H1 (cell line): Measurements from ENCODE around the gene SIGLEC6. TPM values are rescaled to one million over a fixed set of nuclear protein-coding genes. Genes with fewer than 3 reads are reported as not detected.

Source experiments
- CTCF ChIA-PET: fragments of 300-600 bp; sonication (Branson Sonifier 250); formaldehyde crosslinking; loops from one replicate; lab custom pipeline; 2021; ENCODE audit not compliant: partially characterized antibody; lab: Charles Lee
- POLR2A ChIA-PET: fragments of 300-600 bp; sonication (Branson Sonifier 250); formaldehyde crosslinking; loops from one replicate; lab custom pipeline; 2021; ENCODE audit warnings: inconsistent platforms; ENCODE audit not compliant: partially characterized antibody; lab: Charles Lee
- DNase-seq, 2 experiments: peaks; one replicate each; pipeline versions ENCODE4 v3.0.0 to v3.0.0-alpha.2; 2010 to 2022; ENCODE audit warnings: low spot score in 2 of 2, low read depth in 1 of 2, mixed read lengths in 1 of 2
- FAIRE-seq: peaks from 2 replicates; lab custom pipeline; 2011; peaks lifted over from hg19 to GRCh38; lab: Jason Lieb, UNC
- H2AFZ ChIP-seq: 2 replicates; pipeline ENCODE4 v1.8.1; 2012; ENCODE audit warnings: low read length, inconsistent platforms
- H2AK5ac ChIP-seq: 2 replicates; pipeline ENCODE4 v1.6.1; 2013; ENCODE audit warnings: low read depth, low read length
- H2BK120ac ChIP-seq: replicated peaks from 2 replicates; pipeline ENCODE3; 2013; ENCODE audit warnings: low read depth, low read length, inconsistent platforms
- H2BK12ac ChIP-seq: 2 replicates; pipeline ENCODE4 v1.6.1; 2013; ENCODE audit warnings: low read depth, low read length
- H2BK15ac ChIP-seq: 2 replicates; pipeline ENCODE4 v1.6.1; 2013; ENCODE audit warnings: low read length
- H2BK20ac ChIP-seq: 2 replicates; pipeline ENCODE4 v1.6.1; 2013; ENCODE audit warnings: low read length
- H2BK5ac ChIP-seq: 2 replicates; pipeline ENCODE4 v1.6.1; 2013; ENCODE audit warnings: low read depth, low read length
- H3K14ac ChIP-seq: 2 replicates; pipeline ENCODE4 v1.6.1; 2013; ENCODE audit warnings: inconsistent platforms; ENCODE audit not compliant: insufficient read length
- H3K18ac ChIP-seq: 2 replicates; pipeline ENCODE4 v1.6.1; 2013; ENCODE audit warnings: low read length; ENCODE audit errors: extremely low read depth
- H3K23ac ChIP-seq: 2 replicates; pipeline ENCODE4 v1.6.1; 2013; ENCODE audit warnings: inconsistent platforms; ENCODE audit not compliant: insufficient read length
- H3K23me2 ChIP-seq: 2 replicates; pipeline ENCODE4 v1.6.1; 2013; ENCODE audit warnings: low read depth, low read length
- H3K27ac ChIP-seq: 2 replicates; pipeline ENCODE4 v1.6.1; 2011; ENCODE audit warnings: low read depth, low read length, inconsistent platforms
- H3K27me3 ChIP-seq, 4 experiments: replicated peaks in 1 of 4; 1 replicate in 1 of 4; 2 replicates in 3 of 4; pipeline versions ENCODE4 v1.6.1 to v1.8.1; 2011 to 2013; ENCODE audit warnings: low read length in 3 of 4, mild to moderate bottlenecking in 3 of 4, inconsistent platforms in 2 of 4, mixed read lengths in 2 of 4, moderate library complexity in 1 of 4; ENCODE audit not compliant: control insufficient read depth in 3 of 4, insufficient read depth in 3 of 4; ENCODE audit errors: extremely low read depth in 1 of 4
- H3K36me3 ChIP-seq, 4 experiments: 2 replicates each; pipeline versions ENCODE4 v1.6.1 to v1.8.1; 2011 to 2013; ENCODE audit warnings: mild to moderate bottlenecking in 4 of 4, low read length in 3 of 4, moderate library complexity in 2 of 4, control low read depth in 1 of 4, inconsistent platforms in 1 of 4; ENCODE audit not compliant: insufficient read depth in 4 of 4, control insufficient read depth in 2 of 4
- H3K4ac ChIP-seq: replicated peaks from 2 replicates; pipeline ENCODE3; 2013; ENCODE audit warnings: low read length, low read depth, mixed read lengths, inconsistent platforms; ENCODE audit not compliant: insufficient read length
- H3K4me1 ChIP-seq, 4 experiments: replicated peaks in 1 of 4; 1 replicate in 1 of 4; 2 replicates in 3 of 4; pipeline versions ENCODE4 v1.6.1 to v1.8.1; 2011 to 2013; ENCODE audit warnings: low read length in 3 of 4, inconsistent platforms in 2 of 4, mixed read lengths in 1 of 4; ENCODE audit not compliant: insufficient read depth in 4 of 4, control insufficient read depth in 3 of 4
- H3K4me2 ChIP-seq, 2 experiments: 2 replicates each; pipeline versions ENCODE4 v1.6.1 to v1.8.1; 2011 to 2013; ENCODE audit warnings: low read depth in 2 of 2, low read length in 2 of 2, control low read depth in 1 of 2, inconsistent platforms in 1 of 2, mild to moderate bottlenecking in 1 of 2; ENCODE audit not compliant: insufficient read depth in 1 of 2
- H3K4me3 ChIP-seq, 4 experiments: fragments of 200-600, 300-600 bp in 1 of 4; sonication (generic), shearing (Covaris generic), sonication (Bioruptor Twin) in 1 of 4; 2 replicates each; pipeline versions ENCODE4 v1.5.1 to v1.8.1; 2011 to 2016; ENCODE audit warnings: low read length in 4 of 4, low read depth in 3 of 4, control low read depth in 2 of 4, inconsistent platforms in 2 of 4, mild to moderate bottlenecking in 2 of 4, mixed read lengths in 1 of 4, moderate library complexity in 1 of 4; ENCODE audit not compliant: insufficient read depth in 2 of 4; ENCODE audit errors: extremely low read depth in 1 of 4
- H3K56ac ChIP-seq: replicated peaks from 2 replicates; pipeline ENCODE3; 2013; ENCODE audit warnings: low read depth, mild to moderate bottlenecking, mixed read lengths, low read length, inconsistent platforms; ENCODE audit not compliant: insufficient read length
- H3K79me1 ChIP-seq: 2 replicates; pipeline ENCODE4 v1.6.1; 2013; ENCODE audit warnings: low read depth, low read length, control low read depth
- H3K79me2 ChIP-seq, 2 experiments: 2 replicates each; pipeline versions ENCODE4 v1.6.1 to v1.8.1; 2012 to 2013; ENCODE audit warnings: low read length in 2 of 2, mild to moderate bottlenecking in 2 of 2, inconsistent platforms in 1 of 2; ENCODE audit not compliant: insufficient read depth in 2 of 2, control insufficient read depth in 1 of 2
- H3K9ac ChIP-seq, 4 experiments: replicated peaks in 1 of 4; 1 replicate in 1 of 4; 2 replicates in 3 of 4; pipeline versions ENCODE4 v1.6.1 to v1.8.1; 2011 to 2013; ENCODE audit warnings: low read depth in 3 of 4, low read length in 3 of 4, control low read depth in 2 of 4, mild to moderate bottlenecking in 2 of 4, moderate library complexity in 2 of 4, inconsistent platforms in 1 of 4; ENCODE audit errors: extremely low read depth in 1 of 4
- H3K9me3 ChIP-seq, 2 experiments: 2 replicates each; pipeline versions ENCODE4 v1.6.1 to v1.8.1; 2012 to 2013; ENCODE audit warnings: mild to moderate bottlenecking in 2 of 2, moderate library complexity in 2 of 2, control low read depth in 1 of 2, inconsistent platforms in 1 of 2, low read depth in 1 of 2, low read length in 1 of 2, mixed read lengths in 1 of 2; ENCODE audit not compliant: insufficient read depth in 2 of 2
- H4K20me1 ChIP-seq, 2 experiments: replicated peaks in 1 of 2; 2 replicates each; pipeline versions ENCODE3 to v1.8.1; 2011 to 2013; ENCODE audit warnings: inconsistent platforms in 2 of 2, low read length in 2 of 2, mild to moderate bottlenecking in 1 of 2; ENCODE audit not compliant: insufficient read depth in 2 of 2, control insufficient read depth in 1 of 2
- H4K5ac ChIP-seq: 2 replicates; pipeline ENCODE4 v1.6.1; 2013; ENCODE audit warnings: low read length, low read depth, mixed read lengths, inconsistent platforms; ENCODE audit not compliant: insufficient read length
- H4K8ac ChIP-seq: 2 replicates; pipeline ENCODE4 v1.8.0; 2013; ENCODE audit warnings: mild to moderate bottlenecking, moderate library complexity, low read length, inconsistent platforms; ENCODE audit not compliant: insufficient read depth; ENCODE audit errors: extremely low read depth
- H4K91ac ChIP-seq: replicated peaks from 2 replicates; pipeline ENCODE3; 2013; ENCODE audit warnings: low read length, mixed read lengths, inconsistent platforms; ENCODE audit not compliant: insufficient read length
- ASH2L ChIP-seq: fragments of 200-600, 300-600 bp; sonication (generic); IDR thresholded peaks from one replicate; pipeline ENCODE4 v1.7.1; 2017; ENCODE audit warnings: low read length
- CTBP2 ChIP-seq: IDR thresholded peaks from 2 replicates; pipeline ENCODE4 v1.7.0; 2011; ENCODE audit warnings: borderline replicate concordance, mild to moderate bottlenecking, moderate library complexity, mixed read lengths, low read length; ENCODE audit not compliant: insufficient read depth, insufficient read length
- EGR1 ChIP-seq: IDR thresholded peaks from 2 replicates; pipeline ENCODE4 v1.6.1; 2011; ENCODE audit warnings: low read depth, low read length, borderline replicate concordance
- EZH2 ChIP-seq: fragments of 200-600 bp; sonication (generic); IDR thresholded peaks from 2 replicates; pipeline ENCODE4 v1.7.1; 2012; ENCODE audit warnings: low read depth, mild to moderate bottlenecking, moderate library complexity, low read length, inconsistent platforms; ENCODE audit not compliant: severe bottlenecking
- HDAC2 ChIP-seq, 2 experiments: fragments of 300-600 bp in 1 of 2; sonication (generic) in 1 of 2; IDR thresholded peaks; 2 replicates each; pipeline ENCODE4 v1.6.1; 2011 to 2012; ENCODE audit warnings: low read depth in 2 of 2, low read length in 2 of 2, mild to moderate bottlenecking in 2 of 2, moderate library complexity in 2 of 2, borderline replicate concordance in 1 of 2, inconsistent platforms in 1 of 2
- NANOG ChIP-seq: IDR thresholded peaks from 2 replicates; pipeline ENCODE4 v1.6.1; 2011; ENCODE audit warnings: low read length, low read depth, mild to moderate bottlenecking, inconsistent platforms; ENCODE audit not compliant: insufficient read depth, poor library complexity, severe bottlenecking
- SIX5 ChIP-seq: IDR thresholded peaks from 2 replicates; pipeline ENCODE4 v1.6.1; 2011; ENCODE audit warnings: mild to moderate bottlenecking, low read depth, low read length
- SP4 ChIP-seq: IDR thresholded peaks from 2 replicates; pipeline ENCODE4 v1.6.1; 2012; ENCODE audit warnings: low read length, inconsistent platforms
- WGBS, 2 experiments: shearing (Covaris generic) in 1 of 2; methylation state at CpG; one replicate each; pipeline versions ENCODE4 v1.1.6 to v1.1.7; 2013 to 2015; ENCODE audit warnings: low lambda C conversion rate in 2 of 2, mixed read lengths in 2 of 2, inconsistent platforms in 1 of 2, low coverage in 1 of 2, missing lambda C conversion rate in 1 of 2; ENCODE audit not compliant: insufficient replicate concordance in 2 of 2, insufficient coverage in 1 of 2, insufficient read length in 1 of 2; ENCODE audit errors: extremely low coverage in 1 of 2, missing lambda C conversion rate in 1 of 2; 5-methylcytosine and 5-hydroxymethylcytosine counted together
- polyA plus RNA-seq, 7 experiments: library from polyadenylated mRNA; depleted of rRNA in 3 of 7; stranded (reverse) in 5 of 7; unstranded in 2 of 7; fragments of >200 nt in 5 of 7; fragments of 200-250 nt in 2 of 7; gene quantifications; 1 replicate in 5 of 7; 2 replicates in 1 of 7; 4 replicates in 1 of 7; pipeline versions ENCODE4 v1.2.1 to v1.2.3, GENCODE V29; 2011 to 2013; ENCODE audit warnings: missing spikeins in 2 of 7, mixed read lengths in 2 of 7
- total RNA-seq: library from RNA; stranded (reverse); fragmentation: NEBNext Ultra II Directional; extraction: Animal tissue kit (Norgen Biotek cat#: 25700); gene quantifications from 2 replicates; pipeline ENCODE4 v1.2.1, GENCODE V29; 2021
- TF ChIP-seq, protein P1 (sequence below): IDR thresholded peaks from 2 replicates; pipeline ENCODE4 v1.6.1; 2012; ENCODE audit warnings: low read length, inconsistent platforms
- TF ChIP-seq, protein P2 (sequence below): IDR thresholded peaks from 2 replicates; pipeline ENCODE4 v1.6.1; 2011; ENCODE audit warnings: low read depth, mild to moderate bottlenecking, low read length; ENCODE audit not compliant: insufficient read depth

SIGLEC6 gene
- total and polyA plus RNA-seq, 2 of the 8 experiments (the other 6 are each of a cell fraction or from before 2014, with no cell fraction given): 0.05 TPM; not detected in 1

DNA sequence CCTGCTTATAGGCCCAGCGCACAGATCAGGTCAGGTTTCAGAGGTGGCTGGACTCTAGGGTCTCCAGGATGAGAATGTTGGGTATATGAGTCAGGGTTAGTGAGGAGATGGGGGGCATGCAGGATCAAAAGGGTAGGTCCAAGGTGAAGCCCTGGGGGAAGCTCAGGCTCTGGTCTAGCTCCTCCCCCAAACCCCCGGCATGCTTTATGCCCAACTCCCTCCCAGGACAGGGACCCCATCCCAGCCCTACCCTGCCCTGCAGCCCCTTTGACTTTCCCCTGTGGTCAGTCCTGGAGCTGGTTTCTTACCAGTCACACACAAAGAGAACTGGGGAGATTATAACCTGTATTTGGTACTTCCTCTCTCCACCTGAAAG lies 62.9 kb downstream of the SIGLEC6 start:
- Histone ChIP-seq H3K14ac (no peak overlapping the region), H3K27ac (no peak overlapping the region), H3K23me2 (no peaks in the 10 kb centered on the region), H2BK15ac (no peak overlapping the region), H3K23ac (no peak overlapping the region), H3K4ac (no peak overlapping the region), H3K79me2 (no peaks in the 10 kb centered on the region), H3K27me3 (no peaks in the 10 kb centered on the region; a peak in 1 of 7 replicates), H4K20me1 (no peaks in the 10 kb centered on the region), H3K4me2 (no peak overlapping the region), H4K8ac (no peak overlapping the region), H3K56ac (no peak overlapping the region), H3K18ac (no peak overlapping the region), H4K91ac (no peak overlapping the region), H3K79me1 (no peaks in the 10 kb centered on the region), H2BK120ac (no peak overlapping the region), H3K36me3 (no peaks in the 10 kb centered on the region), H4K5ac (no peak overlapping the region), H3K9me3 (peaks cover 0 to 18% of the 10 kb centered on the region in 2 experiments; a peak in 2 of 4 replicates), H3K4me1 (no peaks in the 10 kb centered on the region), H2AK5ac (no peak overlapping the region), H2AFZ (no peak overlapping the region), H2BK5ac (no peak overlapping the region), H2BK20ac (no peak overlapping the region), H3K4me3 (no peak overlapping the region), H3K9ac (no peak overlapping the region), H2BK12ac (no peak overlapping the region)
- CTCF ChIA-PET: interaction anchor here (0.8 to 2.3 kb wide), 6 partner anchors 30 to 193 kb away, joined by 3 to 6 read pairs (median 3); no protein-coding TSS in a partner anchor
- WGBS, 2 experiments: 88% methylated on average over 2 of the region's 2 CpGs; no CpG with 5 or more reads in 1 of the 2 experiments
- POLR2A ChIA-PET: no interaction called here
- TF ChIP-seq, protein P1, sequence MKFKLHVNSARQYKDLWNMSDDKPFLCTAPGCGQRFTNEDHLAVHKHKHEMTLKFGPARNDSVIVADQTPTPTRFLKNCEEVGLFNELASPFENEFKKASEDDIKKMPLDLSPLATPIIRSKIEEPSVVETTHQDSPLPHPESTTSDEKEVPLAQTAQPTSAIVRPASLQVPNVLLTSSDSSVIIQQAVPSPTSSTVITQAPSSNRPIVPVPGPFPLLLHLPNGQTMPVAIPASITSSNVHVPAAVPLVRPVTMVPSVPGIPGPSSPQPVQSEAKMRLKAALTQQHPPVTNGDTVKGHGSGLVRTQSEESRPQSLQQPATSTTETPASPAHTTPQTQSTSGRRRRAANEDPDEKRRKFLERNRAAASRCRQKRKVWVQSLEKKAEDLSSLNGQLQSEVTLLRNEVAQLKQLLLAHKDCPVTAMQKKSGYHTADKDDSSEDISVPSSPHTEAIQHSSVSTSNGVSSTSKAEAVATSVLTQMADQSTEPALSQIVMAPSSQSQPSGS: no peak
- TF ChIP-seq NANOG (no peak), EGR1 (no peak), CTBP2 (no peak), SP4 (no peak), ASH2L (no peak), SIX5 (no peak), HDAC2 (IDR thresholded peaks at IDR 0.05; ENCODE audit: borderline replicate concordance in 1 of 2, low read depth in 2 of 2, low read length in 2 of 2) (no peak), EZH2 (no peak)
- TF ChIP-seq, protein P2, sequence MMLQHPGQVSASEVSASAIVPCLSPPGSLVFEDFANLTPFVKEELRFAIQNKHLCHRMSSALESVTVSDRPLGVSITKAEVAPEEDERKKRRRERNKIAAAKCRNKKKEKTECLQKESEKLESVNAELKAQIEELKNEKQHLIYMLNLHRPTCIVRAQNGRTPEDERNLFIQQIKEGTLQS: no peak
- no peak for DNase-seq
- no peak for FAIRE-seq
